ENCODE data around the gene NOD1. TPM values are rescaled to one million over a fixed set of nuclear protein-coding genes. Genes with fewer than 3 reads are reported as not detected.
A peak's percentile ranks its signal among the peaks of the same experiment; 100 is the strongest.

NOD1 gene
- total RNA-seq, 1 donor = 3.9 TPM

- TF ChIP-seq, protein P1, sequence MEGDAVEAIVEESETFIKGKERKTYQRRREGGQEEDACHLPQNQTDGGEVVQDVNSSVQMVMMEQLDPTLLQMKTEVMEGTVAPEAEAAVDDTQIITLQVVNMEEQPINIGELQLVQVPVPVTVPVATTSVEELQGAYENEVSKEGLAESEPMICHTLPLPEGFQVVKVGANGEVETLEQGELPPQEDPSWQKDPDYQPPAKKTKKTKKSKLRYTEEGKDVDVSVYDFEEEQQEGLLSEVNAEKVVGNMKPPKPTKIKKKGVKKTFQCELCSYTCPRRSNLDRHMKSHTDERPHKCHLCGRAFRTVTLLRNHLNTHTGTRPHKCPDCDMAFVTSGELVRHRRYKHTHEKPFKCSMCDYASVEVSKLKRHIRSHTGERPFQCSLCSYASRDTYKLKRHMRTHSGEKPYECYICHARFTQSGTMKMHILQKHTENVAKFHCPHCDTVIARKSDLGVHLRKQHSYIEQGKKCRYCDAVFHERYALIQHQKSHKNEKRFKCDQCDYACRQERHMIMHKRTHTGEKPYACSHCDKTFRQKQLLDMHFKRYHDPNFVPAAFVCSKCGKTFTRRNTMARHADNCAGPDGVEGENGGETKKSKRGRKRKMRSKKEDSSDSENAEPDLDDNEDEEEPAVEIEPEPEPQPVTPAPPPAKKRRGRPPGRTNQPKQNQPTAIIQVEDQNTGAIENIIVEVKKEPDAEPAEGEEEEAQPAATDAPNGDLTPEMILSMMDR (IDR thresholded peaks at IDR 0.05; ENCODE audit: insufficient read depth, low read depth, low read length) = no peak
- peak; percentile 6 for DNase-seq (ENCODE audit: low read depth)
- H3K4me3 ChIP-seq (ENCODE audit: low read depth, low read length) = peak overlapping the region; percentile 98
These were observed 25.0 kb upstream of the NOD1 start for GRCh38 chr7:30503274-30504212.

DNA sequence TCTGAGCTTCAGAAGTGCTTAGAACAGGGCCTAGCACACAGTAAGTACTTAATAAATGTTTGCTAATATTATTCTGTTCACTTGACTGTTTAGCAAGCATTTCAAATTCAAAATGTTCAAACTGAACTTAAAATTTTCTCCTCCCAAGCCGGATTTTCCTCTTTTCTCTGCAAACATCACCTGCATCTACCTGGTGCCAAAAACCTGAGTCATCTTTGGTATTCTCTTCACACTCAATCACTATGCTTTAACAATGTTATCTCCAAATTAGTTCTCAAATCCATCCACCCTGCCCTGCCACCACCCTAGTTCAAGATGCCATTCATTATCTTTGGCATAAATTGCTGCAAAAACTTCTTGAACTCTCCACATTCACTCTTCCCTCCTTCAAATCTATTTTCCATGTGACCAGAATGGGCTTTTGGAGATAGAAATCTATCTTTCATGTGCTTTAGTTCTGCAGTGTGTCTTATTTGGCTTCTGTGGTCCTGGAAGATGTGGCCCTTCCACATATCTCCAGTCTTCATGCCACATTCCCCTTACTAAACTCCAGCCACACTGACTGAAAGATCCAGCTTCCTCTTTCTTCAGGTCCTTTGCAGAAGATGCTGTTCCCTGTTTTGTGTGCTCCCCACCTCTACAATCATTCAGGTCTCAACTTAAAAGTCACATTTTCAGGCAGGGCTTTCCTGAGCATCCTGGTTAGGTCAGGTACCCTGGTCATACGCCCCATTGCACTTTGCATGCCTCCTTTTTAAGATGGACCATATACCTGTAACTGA lies 24.1 kb upstream of the NOD1 start:
- TF ChIP-seq, protein P1 (IDR thresholded peaks at IDR 0.05; ENCODE audit: insufficient read depth, low read depth, low read length) = no peak
- no peak overlapping the region for H3K4me3 ChIP-seq (ENCODE audit: low read depth, low read length)
- DNase-seq (ENCODE audit: low read depth) = no peak

DNA sequence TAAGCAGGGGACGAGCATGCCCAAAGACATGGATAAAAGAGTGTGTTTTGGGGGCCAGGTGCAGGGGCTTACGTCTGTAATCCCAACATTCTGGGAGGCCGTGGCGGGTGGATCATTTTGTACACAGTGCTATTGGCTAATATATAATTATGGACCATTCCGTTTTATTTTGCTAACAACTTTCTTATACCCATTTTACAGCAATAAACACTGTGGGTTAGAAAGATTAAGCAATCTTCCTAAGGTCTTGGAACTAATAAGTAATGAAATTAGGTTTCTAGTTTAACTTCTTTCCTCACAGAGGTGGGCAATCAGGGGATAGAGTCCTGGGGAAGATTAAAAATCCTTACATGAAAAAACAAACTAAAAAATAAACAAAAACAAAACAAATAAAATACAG lies 22.7 kb upstream of the NOD1 start:
- no peak overlapping the region for H3K4me3 ChIP-seq (ENCODE audit: low read depth, low read length)
- TF ChIP-seq, protein P1 (IDR thresholded peaks at IDR 0.05; ENCODE audit: insufficient read depth, low read depth, low read length) = no peak
- DNase-seq (ENCODE audit: low read depth) = no peak

DNA sequence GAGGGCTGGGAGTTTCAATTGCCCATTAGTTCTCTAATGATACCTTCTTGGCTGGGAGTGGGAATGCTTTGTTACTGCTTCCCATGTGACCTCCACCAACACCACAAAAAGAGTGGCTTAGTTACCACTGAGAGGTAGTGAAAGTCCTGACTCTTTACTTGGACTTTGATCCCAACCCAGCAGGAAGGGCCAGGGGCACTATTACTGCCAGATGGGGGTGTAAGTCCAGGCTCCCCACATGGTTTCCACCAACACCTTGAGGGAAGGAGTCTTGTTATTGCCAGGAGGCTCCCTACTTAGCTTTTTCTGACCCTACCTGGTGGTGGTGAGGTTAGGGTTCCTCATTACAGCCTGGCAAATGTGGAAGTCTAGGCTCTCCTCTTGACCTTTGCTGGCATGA lies 14.6 kb upstream of the NOD1 start:
- TF ChIP-seq, protein P1 (IDR thresholded peaks at IDR 0.05; ENCODE audit: insufficient read depth, low read depth, low read length) = no peak
- no peak for DNase-seq (ENCODE audit: low read depth)
- H3K4me3 ChIP-seq (ENCODE audit: low read depth, low read length) = no peak overlapping the region

DNA sequence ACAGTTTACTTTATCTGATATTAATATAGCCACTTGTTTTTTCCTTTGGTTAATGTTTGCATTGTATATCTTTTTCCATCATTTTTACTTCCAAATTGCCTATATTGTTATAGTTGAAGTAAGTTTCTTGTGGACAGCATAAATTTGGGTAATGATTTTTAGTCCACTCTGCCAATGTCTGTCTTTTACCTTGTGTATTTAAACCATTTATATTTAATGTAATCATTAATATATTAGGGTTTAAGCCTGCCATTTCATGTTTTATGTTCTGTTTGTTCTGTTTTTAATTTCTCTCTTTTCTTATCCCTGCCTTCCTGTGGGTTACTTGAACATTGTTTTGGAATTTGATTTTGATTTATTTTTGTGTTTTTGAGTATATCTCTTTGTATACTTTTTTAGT lies 12.8 kb upstream of the NOD1 start:
- no peak overlapping the region for H3K4me3 ChIP-seq (ENCODE audit: low read depth, low read length)
- no peak for DNase-seq (ENCODE audit: low read depth)
- TF ChIP-seq, protein P1 (IDR thresholded peaks at IDR 0.05; ENCODE audit: insufficient read depth, low read depth, low read length) = no peak

DNA sequence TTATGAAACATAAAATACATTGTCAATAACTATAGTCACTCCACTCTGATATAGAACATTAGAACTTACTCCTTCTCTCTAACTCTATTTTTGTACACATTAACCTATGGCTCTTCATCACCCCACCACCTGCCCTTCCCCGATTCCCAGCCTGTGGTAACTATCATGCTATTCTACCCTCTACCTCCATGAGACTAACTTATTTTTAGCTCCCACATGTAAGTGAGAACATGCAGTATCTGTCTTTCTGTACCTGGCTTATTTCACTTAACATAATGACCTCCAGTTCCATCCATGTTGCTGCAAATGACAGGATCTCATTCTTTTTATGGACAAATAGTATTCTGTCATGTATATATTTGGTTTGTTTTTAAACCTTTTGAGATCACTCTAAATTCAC lies 8.8 kb upstream of the NOD1 start:
- no peak overlapping the region for H3K4me3 ChIP-seq (ENCODE audit: low read depth, low read length)
- TF ChIP-seq, protein P1 (IDR thresholded peaks at IDR 0.05; ENCODE audit: insufficient read depth, low read depth, low read length) = no peak
- no peak for DNase-seq (ENCODE audit: low read depth)
